Tibial nerve (tissue), 4 donors: ENCODE measurements around the gene SLX4IP.

ENCODE experiments used
- EP300 ChIP-seq, 2 donors: sonication (generic); formaldehyde crosslinking; IDR thresholded peaks; one replicate each; pipeline ENCODE4 v1.6.1; 2017; ENCODE audit warnings: antibody characterized with exemption in 2 of 2, mild to moderate bottlenecking in 1 of 2
- POLR2A ChIP-seq, 2 donors: fragments of 450-650 bp; IDR thresholded peaks; one replicate each; pipeline ENCODE4 v1.6.1; 2017; ENCODE audit warnings: antibody characterized with exemption in 2 of 2, mild to moderate bottlenecking in 2 of 2, moderate library complexity in 2 of 2
- TF ChIP-seq, protein P1 (sequence below), 5 experiments: fragments of 200-600 bp in 3 of 5; fragments of 450-650 bp in 2 of 5; sonication (generic) in 3 of 5; IDR thresholded peaks; one replicate each; pipeline ENCODE4 v1.5.1; 2016 to 2019; ENCODE audit warnings: antibody characterized with exemption in 5 of 5, mild to moderate bottlenecking in 3 of 5, moderate library complexity in 2 of 5

DNA sequence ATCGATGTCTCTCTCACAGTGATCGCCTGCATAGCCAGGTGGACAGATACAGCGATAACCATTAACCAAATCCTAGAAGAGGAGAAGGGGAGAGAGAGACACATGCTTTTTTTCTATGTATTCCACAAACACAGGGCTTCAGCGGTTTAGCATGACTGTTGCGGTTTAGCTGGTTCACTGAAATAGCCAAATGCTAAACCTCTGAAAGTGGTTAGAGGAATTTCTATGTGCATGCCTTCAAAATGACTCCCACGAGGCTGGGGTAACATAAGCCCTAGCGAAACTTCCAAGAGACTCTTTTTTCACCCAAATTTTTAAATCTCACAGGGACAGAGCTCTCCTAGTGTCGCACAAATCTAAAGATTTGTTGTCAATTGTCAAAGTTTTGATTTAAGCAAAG is 213.5 kb downstream of the SLX4IP start:
- TF ChIP-seq, protein P1, sequence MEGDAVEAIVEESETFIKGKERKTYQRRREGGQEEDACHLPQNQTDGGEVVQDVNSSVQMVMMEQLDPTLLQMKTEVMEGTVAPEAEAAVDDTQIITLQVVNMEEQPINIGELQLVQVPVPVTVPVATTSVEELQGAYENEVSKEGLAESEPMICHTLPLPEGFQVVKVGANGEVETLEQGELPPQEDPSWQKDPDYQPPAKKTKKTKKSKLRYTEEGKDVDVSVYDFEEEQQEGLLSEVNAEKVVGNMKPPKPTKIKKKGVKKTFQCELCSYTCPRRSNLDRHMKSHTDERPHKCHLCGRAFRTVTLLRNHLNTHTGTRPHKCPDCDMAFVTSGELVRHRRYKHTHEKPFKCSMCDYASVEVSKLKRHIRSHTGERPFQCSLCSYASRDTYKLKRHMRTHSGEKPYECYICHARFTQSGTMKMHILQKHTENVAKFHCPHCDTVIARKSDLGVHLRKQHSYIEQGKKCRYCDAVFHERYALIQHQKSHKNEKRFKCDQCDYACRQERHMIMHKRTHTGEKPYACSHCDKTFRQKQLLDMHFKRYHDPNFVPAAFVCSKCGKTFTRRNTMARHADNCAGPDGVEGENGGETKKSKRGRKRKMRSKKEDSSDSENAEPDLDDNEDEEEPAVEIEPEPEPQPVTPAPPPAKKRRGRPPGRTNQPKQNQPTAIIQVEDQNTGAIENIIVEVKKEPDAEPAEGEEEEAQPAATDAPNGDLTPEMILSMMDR (IDR thresholded peaks at IDR 0.05) = no peak
- TF ChIP-seq POLR2A (IDR thresholded peaks at IDR 0.05) (no peak), EP300 (IDR thresholded peaks at IDR 0.05) (no peak)
